Glutamatergic neuron (in vitro differentiated cells): ENCODE data around the gene CCNK. TPM values are rescaled to one million over a fixed set of nuclear protein-coding genes. Genes with fewer than 3 reads are reported as not detected.

Experiments used
- DNase-seq: peaks from one replicate; pipeline ENCODE4 v3.0.0; 2022
- H3K27ac Mint-ChIP-seq: one replicate; pipeline ENCODE4 v1.8.0; 2020; ENCODE audit warnings: mild to moderate bottlenecking, mixed read lengths, inconsistent platforms; ENCODE audit not compliant: unreplicated experiment
- H3K27me3 Mint-ChIP-seq: one replicate; pipeline ENCODE4 v1.8.0; 2020; ENCODE audit warnings: mild to moderate bottlenecking, moderate library complexity, mixed read lengths, inconsistent platforms; ENCODE audit not compliant: unreplicated experiment
- H3K36me3 Mint-ChIP-seq: one replicate; pipeline ENCODE4 v1.8.0; 2020; ENCODE audit warnings: mild to moderate bottlenecking, mixed read lengths, inconsistent platforms; ENCODE audit not compliant: unreplicated experiment
- H3K4me1 Mint-ChIP-seq: one replicate; pipeline ENCODE4 v1.8.0; 2020; ENCODE audit warnings: mild to moderate bottlenecking, low read depth, mixed read lengths, inconsistent platforms; ENCODE audit not compliant: unreplicated experiment
- H3K4me3 Mint-ChIP-seq: one replicate; pipeline ENCODE4 v1.8.0; 2020; ENCODE audit warnings: mild to moderate bottlenecking, mixed read lengths, inconsistent platforms; ENCODE audit not compliant: unreplicated experiment
- H3K9me3 Mint-ChIP-seq: one replicate; pipeline ENCODE4 v1.8.0; 2020; ENCODE audit warnings: mild to moderate bottlenecking, moderate library complexity, mixed read lengths, inconsistent platforms; ENCODE audit not compliant: unreplicated experiment
- CTCF ChIP-seq: fragments of 200-600 bp; sonication (generic); IDR thresholded peaks from one replicate; pipeline ENCODE4 v1.5.0; 2021; ENCODE audit not compliant: partially characterized antibody, unreplicated experiment
- total RNA-seq: library from RNA; stranded (reverse); fragmentation: NEBNext Ultra II Directional; extraction: Animal tissue kit (Norgen Biotek cat#: 25700); gene quantifications from one replicate; pipeline ENCODE4 v1.2.1, GENCODE V29; 2021; ENCODE audit not compliant: unreplicated experiment

CCNK gene
- total RNA-seq, 1 donor from 2014 or later, result 47.2 TPM

- Mint-ChIP-seq H3K4me3 (no peak overlapping the region), H3K4me1 (peaks cover 11% of the 10 kb centered on the region), H3K9me3 (peaks cover 10% of the 10 kb centered on the region), H3K27ac (no peak overlapping the region), H3K36me3 (peaks cover 5% of the 10 kb centered on the region), H3K27me3 (peaks cover 11% of the 10 kb centered on the region)
- no peak for TF ChIP-seq CTCF
- no peak for DNase-seq
Observed at GRCh38 chr14:99554757-99555531, 73.7 kb downstream of the CCNK start.

- Mint-ChIP-seq H3K36me3 (peaks cover 5% of the 10 kb centered on the region), H3K9me3 (peaks cover 10% of the 10 kb centered on the region), H3K4me1 (peaks cover 12% of the 10 kb centered on the region), H3K4me3 (no peak overlapping the region), H3K27ac (no peak overlapping the region), H3K27me3 (peaks cover 7% of the 10 kb centered on the region)
- no peak for TF ChIP-seq CTCF
- DNase-seq, result no peak
Observed at GRCh38 chr14:99556134-99556791, 75.1 kb downstream of the CCNK start.

GRCh38 chr14:99559286-99559990 is 78.2 kb downstream of the CCNK start:
- DNase-seq, result no peak
- H3K4me3 Mint-ChIP-seq, result no peak overlapping the region
- H3K9me3 Mint-ChIP-seq, result peaks cover 23% of the 10 kb centered on the region
- no peak for TF ChIP-seq CTCF
- no peak overlapping the region for H3K27ac Mint-ChIP-seq
- H3K27me3 Mint-ChIP-seq, result peaks cover 10% of the 10 kb centered on the region
- peaks cover 30% of the 10 kb centered on the region for H3K4me1 Mint-ChIP-seq
- peaks cover 5% of the 10 kb centered on the region for H3K36me3 Mint-ChIP-seq

GRCh38 chr14:99560403-99560802 is 79.2 kb downstream of the CCNK start:
- Mint-ChIP-seq H3K27ac (no peak overlapping the region), H3K4me1 (peaks cover 36% of the 10 kb centered on the region)

More at GRCh38 chr14:99560403-99560802, 79.2 kb downstream of the CCNK start:
- no peak overlapping the region for H3K4me3 Mint-ChIP-seq
- no peak for TF ChIP-seq CTCF
- DNase-seq, result no peak
- H3K27me3 Mint-ChIP-seq, result peaks cover 10% of the 10 kb centered on the region
- H3K9me3 Mint-ChIP-seq, result peaks cover 23% of the 10 kb centered on the region
- peaks cover 5% of the 10 kb centered on the region for H3K36me3 Mint-ChIP-seq
